ENCODE data around the gene CD19. TPM values are rescaled to one million over a fixed set of nuclear protein-coding genes. Genes with fewer than 3 reads are reported as not detected.

CD19 gene
- total RNA-seq, 1 donor from 2014 or later, result not detected

- Mint-ChIP-seq H3K27ac (ENCODE audit: unreplicated experiment) (no peak overlapping the region), H3K4me1 (ENCODE audit: unreplicated experiment) (no peaks in the 10 kb centered on the region), H3K27me3 (ENCODE audit: unreplicated experiment) (no peaks in the 10 kb centered on the region), H3K36me3 (ENCODE audit: unreplicated experiment) (peaks cover under 1% of the 10 kb centered on the region), H3K4me3 (ENCODE audit: unreplicated experiment) (no peak overlapping the region), H3K9me3 (ENCODE audit: unreplicated experiment) (no peaks in the 10 kb centered on the region)
- no peak for TF ChIP-seq CTCF (IDR thresholded peaks at IDR 0.05)
- DNase-seq (ENCODE audit: extremely low spot score, unreplicated experiment), result no peak
Observed at GRCh38 chr16:28903344-28904042, 28.3 kb upstream of the CD19 start.

GRCh38 chr16:28904363-28904762, 27.4 kb upstream of the CD19 start:
- Mint-ChIP-seq H3K9me3 (ENCODE audit: unreplicated experiment) (no peaks in the 10 kb centered on the region), H3K27ac (ENCODE audit: unreplicated experiment) (no peak overlapping the region), H3K4me3 (ENCODE audit: unreplicated experiment) (no peak overlapping the region), H3K27me3 (ENCODE audit: unreplicated experiment) (no peaks in the 10 kb centered on the region), H3K4me1 (ENCODE audit: unreplicated experiment) (no peaks in the 10 kb centered on the region), H3K36me3 (ENCODE audit: unreplicated experiment) (peaks cover 2% of the 10 kb centered on the region)
- TF ChIP-seq CTCF (IDR thresholded peaks at IDR 0.05), result no peak
- DNase-seq (ENCODE audit: extremely low spot score, unreplicated experiment), result no peak

GRCh38 chr16:28904828-28905227, 26.9 kb upstream of the CD19 start:
- DNase-seq (ENCODE audit: extremely low spot score, unreplicated experiment), result no peak
- Mint-ChIP-seq H3K9me3 (ENCODE audit: unreplicated experiment) (no peaks in the 10 kb centered on the region), H3K4me1 (ENCODE audit: unreplicated experiment) (no peaks in the 10 kb centered on the region), H3K27ac (ENCODE audit: unreplicated experiment) (no peak overlapping the region), H3K27me3 (ENCODE audit: unreplicated experiment) (no peaks in the 10 kb centered on the region), H3K36me3 (ENCODE audit: unreplicated experiment) (peaks cover 2% of the 10 kb centered on the region), H3K4me3 (ENCODE audit: unreplicated experiment) (no peak overlapping the region)
- TF ChIP-seq CTCF (IDR thresholded peaks at IDR 0.05), result no peak

GRCh38 chr16:28905229-28905754, 26.5 kb upstream of the CD19 start:
- Mint-ChIP-seq H3K27ac (ENCODE audit: unreplicated experiment) (no peak overlapping the region), H3K4me3 (ENCODE audit: unreplicated experiment) (no peak overlapping the region), H3K27me3 (ENCODE audit: unreplicated experiment) (no peaks in the 10 kb centered on the region)

More at GRCh38 chr16:28905229-28905754, 26.5 kb upstream of the CD19 start:
- Mint-ChIP-seq H3K4me1 (ENCODE audit: unreplicated experiment) (no peaks in the 10 kb centered on the region), H3K9me3 (ENCODE audit: unreplicated experiment) (no peaks in the 10 kb centered on the region), H3K36me3 (ENCODE audit: unreplicated experiment) (peaks cover 3% of the 10 kb centered on the region)
- no peak for TF ChIP-seq CTCF (IDR thresholded peaks at IDR 0.05)
- DNase-seq (ENCODE audit: extremely low spot score, unreplicated experiment), result no peak
